ENCODE data around the gene ATP1A2.

DNA sequence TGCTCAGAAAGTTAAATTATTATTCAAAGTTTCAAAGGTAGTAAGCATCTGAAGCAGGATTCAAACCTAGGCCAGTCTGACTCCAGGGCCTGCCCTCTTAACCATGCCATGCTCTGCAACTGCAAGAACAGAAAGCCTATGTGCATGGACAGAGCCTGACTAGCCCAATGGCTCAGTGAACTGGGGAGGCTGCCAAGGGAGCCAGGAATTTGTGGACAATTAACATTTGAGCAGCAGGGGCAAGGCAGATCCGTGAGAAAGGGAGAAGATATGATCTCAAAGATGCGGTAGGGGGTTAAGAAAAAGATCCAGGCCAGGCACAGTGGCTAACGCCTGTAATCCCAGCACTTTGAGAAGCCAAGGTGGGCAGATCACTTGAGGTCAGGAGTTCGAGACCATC lies 29.4 kb downstream of the ATP1A2 start:
- TF ChIP-seq CTCF (IDR thresholded peaks at IDR 0.05) (no peak), POLR2AphosphoS5 (IDR thresholded peaks at IDR 0.05; ENCODE audit: low read depth, low read length) (no peak)

All from Panc1 (cell line).